Measurements from ENCODE around the gene NFIB. TPM values are rescaled to one million over a fixed set of nuclear protein-coding genes. Genes with fewer than 3 reads are reported as not detected.

The NFIB gene
- total and polyA plus RNA-seq, 2 of the 8 experiments (the other 6 are each of a cell fraction or from before 2014, with no cell fraction given) = 2.6 to 13.1 TPM

GRCh38 chr9:14180093-14180959, 133.6 kb downstream of the NFIB start:
- H3K27ac ChIP-seq (ENCODE audit: low read depth, low read length) = no peak overlapping the region
- H3K79me2 ChIP-seq (ENCODE audit: control insufficient read depth in 1 of 2, insufficient read depth in 2 of 2, low read length in 2 of 2) = no peaks in the 10 kb centered on the region
- no peak overlapping the region for H3K14ac ChIP-seq (ENCODE audit: insufficient read length)
- H2BK15ac ChIP-seq (ENCODE audit: low read length) = no peak overlapping the region
- peaks cover 0 to 2% of the 10 kb centered on the region in 2 experiments for H4K20me1 ChIP-seq (replicated peaks in 1 of 2; ENCODE audit: control insufficient read depth in 1 of 2, insufficient read depth in 2 of 2, low read length in 2 of 2)
- no peak overlapping the region for H4K5ac ChIP-seq (ENCODE audit: insufficient read length, low read depth, low read length)
- H3K23ac ChIP-seq (ENCODE audit: insufficient read length) = no peak overlapping the region
- no peak overlapping the region for H4K91ac ChIP-seq (replicated peaks; ENCODE audit: insufficient read length, low read length)
- no peak overlapping the region for H3K4ac ChIP-seq (replicated peaks; ENCODE audit: insufficient read length, low read depth, low read length)
- H3K9me3 ChIP-seq (ENCODE audit: insufficient read depth in 2 of 2, low read depth in 1 of 2, low read length in 1 of 2) = no peaks in the 10 kb centered on the region
- no peak overlapping the region for H3K18ac ChIP-seq (ENCODE audit: extremely low read depth, low read length)
- POLR2A ChIA-PET (ENCODE audit: partially characterized antibody) = no interaction called here
- FAIRE-seq (no peak), DNase-seq (ENCODE audit: low read depth in 1 of 2, low spot score in 2 of 2) (no peak)
- no peaks in the 10 kb centered on the region; the same call in 1 of the 2 replicates for H3K79me1 ChIP-seq (ENCODE audit: low read depth, low read length)
- H3K4me3 ChIP-seq (ENCODE audit: extremely low read depth in 1 of 4, insufficient read depth in 2 of 4, low read depth in 3 of 4, low read length in 4 of 4) = no peak overlapping the region
- H2AK5ac ChIP-seq (ENCODE audit: low read depth, low read length) = no peak overlapping the region
- no peak overlapping the region for H3K9ac ChIP-seq (replicated peaks in 1 of 4; ENCODE audit: extremely low read depth in 1 of 4, low read depth in 3 of 4, low read length in 3 of 4)
- whole genome bisulfite sequencing, 2 experiments (ENCODE audit: extremely low coverage in 1 of 2, insufficient coverage in 1 of 2, insufficient read length in 1 of 2, insufficient replicate concordance in 2 of 2, low coverage in 1 of 2, low lambda C conversion rate in 2 of 2, missing lambda C conversion rate in 1 of 2) = 80% methylated on average over 11 of the region's 11 CpGs; no CpG with 5 or more reads in 1 of the 2 experiments
- no peak overlapping the region for H2BK20ac ChIP-seq (ENCODE audit: low read length)
- H2BK5ac ChIP-seq (ENCODE audit: low read depth, low read length) = no peak overlapping the region
- no peak overlapping the region for H3K4me2 ChIP-seq (ENCODE audit: insufficient read depth in 1 of 2, low read depth in 2 of 2, low read length in 2 of 2)
- H3K27me3 ChIP-seq (replicated peaks in 1 of 4; ENCODE audit: control insufficient read depth in 3 of 4, extremely low read depth in 1 of 4, insufficient read depth in 3 of 4, low read length in 3 of 4) = no peaks in the 10 kb centered on the region
- H2AFZ ChIP-seq (ENCODE audit: low read length) = no peak overlapping the region
- no peaks in the 10 kb centered on the region; a peak in 2 of 8 replicates for H3K36me3 ChIP-seq (ENCODE audit: control insufficient read depth in 2 of 4, insufficient read depth in 4 of 4, low read length in 3 of 4)
- no peak overlapping the region for H2BK120ac ChIP-seq (replicated peaks; ENCODE audit: low read depth, low read length)
- H2BK12ac ChIP-seq (ENCODE audit: low read depth, low read length) = no peak overlapping the region
- CTCF ChIA-PET (ENCODE audit: partially characterized antibody) = no interaction called here
- H4K8ac ChIP-seq (ENCODE audit: extremely low read depth, insufficient read depth, low read length) = no peak overlapping the region
- no peaks in the 10 kb centered on the region for H3K4me1 ChIP-seq (replicated peaks in 1 of 4; ENCODE audit: control insufficient read depth in 3 of 4, insufficient read depth in 4 of 4, low read length in 3 of 4)
- no peaks in the 10 kb centered on the region for H3K23me2 ChIP-seq (ENCODE audit: low read depth, low read length)
- no peak overlapping the region for H3K56ac ChIP-seq (replicated peaks; ENCODE audit: insufficient read length, low read depth, low read length)
- TF ChIP-seq RNF2 (IDR thresholded peaks at IDR 0.05; ENCODE audit: borderline replicate concordance, low read depth, low read length, missing control alignments, poor library complexity, severe bottlenecking) (no peak), SIX5 (IDR thresholded peaks at IDR 0.05; ENCODE audit: low read depth, low read length) (no peak), EZH2 (IDR thresholded peaks at IDR 0.05; ENCODE audit: low read depth, low read length, severe bottlenecking) (no peak), JUND (IDR thresholded peaks at IDR 0.05; ENCODE audit: low read length) (no peak), TEAD4 (IDR thresholded peaks at IDR 0.05; ENCODE audit: low read depth, low read length) (no peak), NANOG (IDR thresholded peaks at IDR 0.05; ENCODE audit: insufficient read depth, low read depth, low read length, poor library complexity, severe bottlenecking) (no peak), MAFK (IDR thresholded peaks at IDR 0.05; ENCODE audit: low read depth, low read length) (no peak), SIRT6 (IDR thresholded peaks at IDR 0.05; ENCODE audit: low read length) (no peak), PHF8 (conservative IDR thresholded peaks at IDR 0.05; ENCODE audit: low read depth, low read length) (no peak), RXRA (IDR thresholded peaks at IDR 0.05; ENCODE audit: insufficient read depth, low read depth, low read length) (no peak), ZNF274 (IDR thresholded peaks at IDR 0.05; ENCODE audit: borderline replicate concordance, extremely low read depth, low read length) (no peak), POLR2AphosphoS5 (IDR thresholded peaks at IDR 0.05; ENCODE audit: low read depth, low read length) (no peak), TAF7 (optimal IDR thresholded peaks at IDR 0.05; ENCODE audit: borderline replicate concordance, low read depth, low read length) (no peak)
